Left ventricle myocardium inferior (tissue), 1 donor: ENCODE data around the gene PPP1R27. TPM values are rescaled to one million over a fixed set of nuclear protein-coding genes. Genes with fewer than 3 reads are reported as not detected.

Source experiments
- DNase-seq: peaks from one replicate; pipeline ENCODE4 v3.0.0-alpha.2; 2020
- H3K27ac ChIP-seq: fragments of 200-600 bp; replicated peaks from 2 replicates; pipeline ENCODE4 v1.8.0; 2021
- H3K27me3 ChIP-seq: fragments of 200-600 bp; 2 replicates; pipeline ENCODE4 v1.8.0; 2021; ENCODE audit warnings: low read depth
- H3K36me3 ChIP-seq: fragments of 200-600 bp; 2 replicates; pipeline ENCODE4 v1.8.0; 2021
- H3K4me1 ChIP-seq: fragments of 200-600 bp; 2 replicates; pipeline ENCODE4 v1.8.0; 2021
- H3K4me3 ChIP-seq: fragments of 200-600 bp; 2 replicates; pipeline ENCODE4 v1.8.0; 2021; ENCODE audit warnings: mild to moderate bottlenecking, moderate library complexity
- H3K9me3 ChIP-seq: fragments of 200-600 bp; replicated peaks from 2 replicates; pipeline ENCODE4 v1.8.0; 2021
- CTCF ChIP-seq: fragments of 200-600 bp; IDR thresholded peaks from 2 replicates; pipeline ENCODE4 v1.8.0; 2021; ENCODE audit warnings: antibody characterized with exemption, mild to moderate bottlenecking, borderline replicate concordance
- intact Hi-C: fragments of 100-400 bp; cut with micrococcal nuclease; formaldehyde crosslinking; loops from one replicate; pipeline ENCODE4 v1.11.0; 2022
- total RNA-seq: library from RNA; stranded (reverse); fragmentation: NEBNext Ultra II Directional; extraction: Animal tissue kit (Norgen Biotek cat#: 25700); gene quantifications from one replicate; pipeline ENCODE4 v1.2.1, GENCODE V29; 2021
- donor health status: DM: no; HTN: yes; CAD: no; lungs with severe emphysema.

Gene PPP1R27
- total RNA-seq, 1 donor from 2014 or later = 0.25 TPM

- Histone ChIP-seq H3K27me3 (peaks cover 9% of the 10 kb centered on the region), H3K9me3 (no peaks in the 10 kb centered on the region), H3K4me3 (no peak overlapping the region), H3K4me1 (peaks cover 20% of the 10 kb centered on the region), H3K27ac (no peak overlapping the region), H3K36me3 (peaks cover 10% of the 10 kb centered on the region)
- intact Hi-C loops = no loop called here
- no peak for TF ChIP-seq CTCF
- no peak for DNase-seq
Measured at GRCh38 chr17:81819708-81820107, 15.1 kb downstream of the PPP1R27 start.

- H3K27ac ChIP-seq = no peak overlapping the region
- no peaks in the 10 kb centered on the region for H3K36me3 ChIP-seq
- peaks cover 22% of the 10 kb centered on the region for H3K27me3 ChIP-seq
- DNase-seq = no peak
- peaks cover 17% of the 10 kb centered on the region for H3K4me1 ChIP-seq
- TF ChIP-seq CTCF = no peak
- H3K4me3 ChIP-seq = no peak overlapping the region
- H3K9me3 ChIP-seq = no peaks in the 10 kb centered on the region
- intact Hi-C loops = no loop called here
Measured at GRCh38 chr17:81817758-81818147, 17.1 kb downstream of the PPP1R27 start.

GRCh38 chr17:81815646-81815986, 19.2 kb downstream of the PPP1R27 start:
- no peak for DNase-seq
- H3K27ac ChIP-seq = no peak overlapping the region
- intact Hi-C loops = no loop called here
- no peak for TF ChIP-seq CTCF
- H3K4me1 ChIP-seq = no peaks in the 10 kb centered on the region
- no peak overlapping the region for H3K4me3 ChIP-seq
- H3K27me3 ChIP-seq = peaks cover 44% of the 10 kb centered on the region
- no peaks in the 10 kb centered on the region for H3K9me3 ChIP-seq
- no peaks in the 10 kb centered on the region for H3K36me3 ChIP-seq

- H3K9me3 ChIP-seq = no peaks in the 10 kb centered on the region
- no peak overlapping the region for H3K4me3 ChIP-seq
- H3K36me3 ChIP-seq = no peaks in the 10 kb centered on the region
- DNase-seq = no peak
- no peaks in the 10 kb centered on the region for H3K4me1 ChIP-seq
- peaks cover 50% of the 10 kb centered on the region for H3K27me3 ChIP-seq
- H3K27ac ChIP-seq = no peak overlapping the region
- intact Hi-C loops = no loop called here
- no peak for TF ChIP-seq CTCF
Measured at GRCh38 chr17:81814748-81815645, 19.9 kb downstream of the PPP1R27 start.

GRCh38 chr17:81813861-81814683, 20.8 kb downstream of the PPP1R27 start:
- Histone ChIP-seq H3K9me3 (no peaks in the 10 kb centered on the region), H3K4me3 (no peak overlapping the region), H3K27me3 (peaks cover 54% of the 10 kb centered on the region), H3K27ac (no peak overlapping the region), H3K36me3 (no peaks in the 10 kb centered on the region), H3K4me1 (no peaks in the 10 kb centered on the region)
- TF ChIP-seq CTCF = no peak
- intact Hi-C loops = no loop called here
- no peak for DNase-seq
